ENCODE measurements around the gene PLCXD3.
"Not testable (repeated sequence)": the region's sequence is repeated elsewhere in the genome, so short reads cannot be mapped to it uniquely, and the experiment has no call there.

Gene PLCXD3

DNA sequence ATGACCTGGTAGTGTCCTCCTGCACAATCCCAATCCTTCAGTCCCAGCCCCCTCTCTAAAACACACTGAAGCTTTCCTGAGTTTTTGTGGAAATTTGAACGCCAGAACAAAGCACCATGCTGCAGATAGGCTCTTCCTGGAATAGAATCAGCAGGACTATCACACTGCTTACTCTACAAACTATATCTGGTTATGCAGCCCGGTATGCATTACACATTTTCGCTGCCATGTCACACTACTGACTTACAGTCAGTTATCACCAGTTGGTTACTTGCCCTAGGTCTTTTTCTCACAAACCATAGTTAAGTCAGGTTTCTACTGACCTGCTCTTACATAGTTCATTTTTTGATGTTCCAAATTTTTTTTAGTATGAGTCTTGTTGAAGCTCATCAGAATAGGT is 24.9 kb downstream of the PLCXD3 start:
- DNase-seq = no peak

DNA sequence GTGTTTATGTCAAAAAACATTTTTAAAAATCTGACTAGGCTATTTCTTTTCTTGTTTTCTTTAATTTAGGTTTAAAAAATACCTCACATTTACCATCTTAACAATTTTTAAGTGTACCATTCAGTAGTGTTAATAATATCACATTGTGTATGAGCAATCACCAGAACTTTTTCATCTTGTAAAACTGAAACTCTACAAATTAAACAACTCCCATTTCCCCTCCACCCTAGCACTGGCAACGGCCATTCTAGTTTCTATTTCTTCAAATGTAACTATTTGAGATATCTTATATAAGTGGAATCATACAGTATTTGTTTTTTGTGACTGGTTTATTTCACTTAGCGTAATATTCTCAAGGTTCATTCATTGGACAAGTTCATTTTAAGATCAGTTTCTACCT is 27.7 kb downstream of the PLCXD3 start:
- DNase-seq = no peak

DNA sequence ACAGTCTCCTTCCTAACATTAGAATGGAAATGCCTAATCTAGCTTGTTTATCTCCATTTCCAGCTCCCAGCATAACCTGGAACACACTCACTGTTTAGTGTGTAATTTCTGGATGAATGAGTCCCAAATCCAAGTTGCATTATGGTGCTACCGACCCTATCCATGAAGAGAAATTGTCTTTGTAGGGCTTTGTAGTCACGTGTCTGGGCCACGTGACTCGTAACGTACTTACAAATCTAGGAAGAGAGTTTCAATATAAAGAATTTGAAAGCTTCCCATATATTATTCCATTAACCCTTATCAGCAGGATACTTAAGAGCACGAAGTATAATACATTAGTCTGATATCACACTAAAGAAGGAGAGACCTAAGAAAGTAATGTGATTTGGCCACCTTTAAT is 28.2 kb downstream of the PLCXD3 start:
- DNase-seq = no peak

DNA sequence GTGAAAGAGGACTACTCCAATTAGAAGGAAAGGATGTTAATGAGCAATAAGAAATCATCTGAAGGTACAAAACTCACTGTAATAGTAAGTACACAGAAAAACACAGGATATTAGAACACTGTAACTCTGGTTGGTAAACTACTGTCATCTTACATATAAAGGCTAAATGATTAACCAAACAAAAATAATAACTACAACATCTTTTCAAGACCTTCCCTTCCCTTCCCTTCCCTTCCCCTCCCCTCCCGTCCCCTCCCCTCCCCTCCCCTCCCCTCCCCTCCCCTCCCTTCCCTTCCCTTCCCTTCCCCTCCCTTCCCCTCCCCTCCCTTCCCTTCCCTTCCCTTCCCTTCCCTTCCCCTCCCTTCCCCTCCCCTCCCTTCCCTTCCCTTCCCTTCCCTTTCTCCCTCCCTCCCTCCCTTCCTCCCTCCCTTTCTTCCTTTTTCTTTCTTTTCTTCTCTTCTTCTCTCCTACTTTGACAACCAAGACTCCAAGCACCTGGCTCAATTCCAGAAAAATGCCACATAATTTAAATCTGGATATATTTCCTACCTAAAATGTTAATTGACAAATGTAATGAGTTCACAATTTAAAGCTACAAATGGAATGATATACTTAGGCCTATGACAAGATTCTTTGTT is 38.7 kb downstream of the PLCXD3 start:
- DNase-seq = not testable (repeated sequence)

DNA sequence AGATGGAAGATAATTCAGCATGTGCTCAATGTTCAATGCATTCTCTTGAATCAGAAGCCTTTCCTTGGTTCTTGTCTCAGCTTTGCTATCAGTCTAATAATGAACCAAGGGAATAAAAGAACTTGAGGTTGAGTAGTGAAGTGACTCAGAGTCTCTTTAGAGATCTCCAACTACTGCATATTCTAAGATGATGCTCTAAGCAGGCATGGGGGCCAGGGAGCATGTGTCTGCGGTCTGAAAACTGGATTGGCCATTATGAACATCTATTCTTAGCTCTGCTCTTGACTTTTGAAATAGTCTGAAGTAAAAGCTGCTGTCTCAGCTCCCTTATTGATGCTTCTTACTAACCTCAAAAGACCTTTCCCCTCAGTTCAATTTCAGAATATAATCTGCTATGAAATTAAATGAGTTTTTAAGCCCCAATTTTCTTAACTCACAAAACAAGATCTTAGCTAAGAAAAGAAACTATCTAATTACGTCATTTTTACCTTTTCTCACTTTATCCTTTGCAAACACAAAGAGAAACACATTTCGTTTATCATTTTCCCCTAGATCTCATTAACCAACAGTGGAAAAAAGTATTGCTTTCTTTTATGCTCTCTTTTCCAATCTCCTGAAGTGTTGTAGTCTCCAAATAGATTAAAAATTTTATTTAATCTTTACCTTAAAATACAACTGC is 44.8 kb downstream of the PLCXD3 start:
- DNase-seq = no peak

DNA sequence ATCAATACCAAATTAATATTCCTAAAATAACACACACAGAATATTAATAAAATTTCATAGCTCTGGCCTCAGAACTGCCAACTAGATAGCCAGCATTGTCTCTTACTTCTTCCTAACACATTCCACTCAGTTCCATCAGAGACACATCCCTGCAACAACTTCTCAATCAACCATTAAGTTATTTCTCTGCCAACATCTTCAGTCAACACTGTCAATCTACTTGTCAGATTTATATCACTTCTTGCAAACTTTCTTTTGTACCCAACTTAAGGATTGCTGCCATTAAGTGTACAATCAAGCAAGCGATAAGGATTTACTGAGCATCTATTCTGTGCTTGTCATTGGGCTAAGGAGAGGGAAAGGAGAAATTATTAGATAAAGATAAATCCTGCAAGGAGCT is 50.8 kb downstream of the PLCXD3 start:
- no peak for DNase-seq

DNA sequence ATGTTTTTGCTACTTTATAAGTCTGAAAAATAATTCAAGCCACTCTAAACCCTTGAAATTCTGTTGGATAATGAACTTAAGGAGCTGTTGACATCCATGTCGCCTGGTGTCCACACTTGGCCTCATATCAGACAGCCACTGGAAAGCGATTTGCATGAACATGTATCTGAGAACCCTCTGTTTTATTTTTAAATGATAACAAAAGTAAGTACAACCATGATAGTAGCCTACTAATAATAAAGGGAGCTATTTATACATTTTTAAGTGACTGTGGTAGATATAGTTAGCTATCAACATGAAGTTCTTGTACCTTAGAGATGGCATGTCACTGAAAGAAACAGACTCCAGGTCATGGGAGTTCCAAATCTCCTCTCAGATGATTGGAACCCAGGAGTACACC is 53.3 kb downstream of the PLCXD3 start:
- no peak for DNase-seq

DNA sequence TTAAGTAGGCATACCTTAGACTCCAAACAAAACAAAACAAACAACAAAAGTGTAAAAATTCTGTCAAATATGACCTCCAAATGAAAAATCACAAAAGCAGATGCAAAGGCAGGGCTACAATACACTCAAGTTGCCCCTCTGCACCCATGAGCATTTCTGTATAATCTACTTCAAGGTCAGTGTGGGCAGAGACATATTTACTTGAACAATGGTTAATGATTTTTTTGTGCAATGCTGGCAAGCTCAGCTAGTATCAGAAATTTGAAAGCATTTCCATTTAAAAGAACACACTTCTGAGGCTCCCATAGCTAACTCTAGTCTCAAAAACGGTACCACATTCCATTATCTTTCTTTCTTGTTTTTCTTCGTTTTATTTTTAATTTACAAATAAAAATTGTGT is 57.9 kb downstream of the PLCXD3 start:
- no peak for DNase-seq

DNA sequence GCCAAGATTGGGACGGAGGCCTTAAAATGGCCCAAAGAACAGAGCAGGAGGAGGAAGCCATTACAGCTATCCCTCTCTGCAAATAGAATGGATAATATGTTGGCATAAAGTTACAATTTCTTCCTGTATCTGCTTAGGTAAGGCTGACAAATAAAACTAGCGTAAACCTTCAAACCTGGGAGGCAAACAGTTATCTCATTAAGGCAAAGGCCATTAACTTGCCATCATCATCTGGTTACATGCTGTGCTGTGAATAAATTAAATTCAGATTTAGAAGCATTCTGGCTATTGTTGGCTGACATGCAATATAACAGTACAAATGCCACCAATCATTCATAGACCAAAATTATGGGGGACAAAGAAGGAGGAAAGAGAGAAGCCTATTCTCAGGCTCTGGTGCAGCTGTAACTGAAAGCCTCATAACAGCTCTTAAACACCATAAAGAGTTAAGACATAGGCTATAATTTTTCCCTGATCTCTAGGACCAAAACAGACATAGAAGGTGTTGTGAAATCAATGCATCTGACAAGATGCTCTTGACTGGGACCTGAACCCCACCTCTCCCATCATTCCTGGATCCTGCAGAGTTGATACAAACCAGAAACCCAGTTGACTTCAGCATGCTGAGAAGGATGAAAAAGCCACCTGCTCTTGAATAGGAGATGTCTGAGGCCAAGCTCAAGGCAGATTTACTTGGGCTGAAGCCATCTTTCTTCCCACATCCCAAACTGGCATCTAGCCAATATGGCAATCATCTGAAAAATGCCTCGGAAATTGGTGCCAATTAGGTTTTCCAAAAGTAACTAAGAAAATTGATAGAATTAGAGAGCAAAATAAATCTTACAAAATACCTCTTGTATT is 62.5 kb downstream of the PLCXD3 start:
- DNase-seq = no peak

DNA sequence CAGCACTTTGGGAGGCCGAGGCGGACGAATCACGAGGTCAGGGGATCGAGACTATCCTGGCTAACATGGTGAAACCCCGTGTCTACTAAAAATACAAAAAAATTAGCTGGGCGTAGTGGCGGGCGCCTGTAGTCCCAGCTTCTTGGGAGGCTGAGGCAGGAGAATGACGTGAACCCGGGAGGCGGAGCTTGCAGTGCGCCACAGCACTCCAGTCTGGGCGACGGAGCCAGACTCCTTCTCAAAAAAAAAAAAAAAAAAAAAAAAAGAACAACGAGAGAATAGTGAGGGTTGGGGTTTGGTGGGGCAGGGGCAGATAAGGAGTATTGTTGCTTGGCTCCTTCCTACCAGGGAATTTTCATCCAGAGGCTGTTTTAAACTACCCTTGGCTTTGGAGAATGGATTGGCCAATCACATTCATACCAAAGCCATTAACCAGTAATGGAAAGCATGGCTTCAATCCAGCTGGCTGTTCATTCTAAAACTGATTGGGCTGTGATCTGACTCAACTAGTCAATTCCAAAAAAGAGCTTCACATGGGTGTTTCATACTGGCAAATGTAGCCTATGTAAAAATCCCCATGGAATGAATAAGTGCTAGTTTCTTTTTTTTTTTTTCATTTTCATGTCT is 64.4 kb downstream of the PLCXD3 start:
- no peak for DNase-seq

DNA sequence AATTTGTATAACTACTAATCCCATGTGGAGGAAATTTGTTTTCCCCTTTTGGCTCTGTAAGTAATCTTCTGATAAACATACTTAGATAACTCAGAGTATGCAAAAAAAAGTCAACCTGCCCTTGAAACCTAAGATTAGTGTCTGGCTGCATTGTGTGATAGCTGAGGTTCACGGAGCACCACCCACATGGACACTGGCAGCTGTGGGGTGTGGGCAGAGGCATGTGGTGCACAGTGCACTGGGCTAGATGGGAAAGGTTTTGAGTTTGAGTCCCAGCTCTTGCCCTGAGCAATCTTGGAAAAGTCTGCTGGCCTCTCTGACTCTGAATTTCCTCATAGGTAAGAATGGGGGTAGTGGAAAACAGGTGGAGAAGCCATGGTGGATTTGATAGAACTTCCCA is 75.1 kb downstream of the PLCXD3 start:
- no peak for DNase-seq

DNA sequence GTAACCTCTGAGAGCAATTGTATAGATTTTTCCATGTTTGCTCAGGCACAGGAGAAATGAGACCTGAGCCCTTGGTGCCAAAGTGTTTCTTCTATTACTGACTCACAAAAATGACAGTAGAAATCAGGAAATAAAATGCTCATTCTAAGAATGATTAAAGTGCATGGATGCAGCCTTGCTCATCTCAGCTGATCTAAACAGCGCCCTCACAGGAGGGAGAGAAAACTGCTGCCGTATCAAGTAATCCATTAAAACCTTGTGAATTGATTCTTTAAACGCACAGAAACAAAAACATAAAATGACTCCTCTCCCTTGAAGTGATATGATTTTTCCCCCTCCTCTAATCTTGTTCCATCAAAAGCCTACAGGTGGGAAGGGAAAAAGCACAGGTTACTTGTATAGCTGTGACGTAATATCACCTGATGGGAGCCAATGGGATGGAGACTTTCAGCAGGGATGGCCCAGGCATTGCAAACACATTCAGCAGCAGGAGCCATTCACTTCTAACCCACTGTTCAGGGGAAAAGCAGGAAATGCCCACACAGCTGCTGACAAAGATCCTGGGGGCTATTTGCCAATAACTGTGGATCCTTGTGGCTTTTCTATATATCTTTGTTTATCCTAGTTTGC is 76.7 kb downstream of the PLCXD3 start:
- no peak for DNase-seq

DNA sequence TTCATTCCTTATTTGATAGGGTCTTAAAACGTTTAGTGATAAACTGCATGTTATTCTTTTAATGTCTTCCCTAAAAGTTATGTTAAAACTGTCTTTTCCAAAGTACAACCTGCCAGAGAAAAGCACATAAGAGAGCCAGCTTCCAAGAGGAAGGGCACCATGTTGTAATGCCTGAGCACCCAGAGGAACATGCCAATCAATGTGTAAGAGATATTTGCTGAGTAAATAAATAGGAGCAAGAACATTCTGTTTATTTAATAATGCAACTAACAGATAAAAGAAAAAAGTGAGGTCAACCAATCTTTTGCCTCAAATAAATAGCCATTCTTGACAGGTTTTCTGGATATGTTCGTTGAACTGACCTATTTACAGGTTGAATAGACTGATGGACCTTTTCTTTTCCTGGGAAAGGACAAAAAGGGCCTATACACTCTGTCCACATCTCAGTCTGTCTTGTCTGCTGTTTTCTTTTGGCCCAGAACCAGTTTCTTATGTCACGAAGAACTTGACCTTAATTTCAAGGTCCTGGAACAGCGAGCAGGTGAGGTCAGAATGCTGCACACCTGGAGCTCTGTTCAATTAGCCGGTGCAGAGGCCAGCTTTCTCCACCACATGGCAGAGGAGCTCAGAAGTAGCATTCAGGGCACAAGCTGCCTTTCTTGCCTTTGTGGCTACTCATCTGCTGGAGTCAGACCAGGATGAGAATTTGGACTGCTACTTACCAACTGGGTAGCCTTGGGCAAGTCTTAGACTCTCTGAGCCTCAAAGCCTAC is 77.7 kb downstream of the PLCXD3 start:
- no peak for DNase-seq

DNA sequence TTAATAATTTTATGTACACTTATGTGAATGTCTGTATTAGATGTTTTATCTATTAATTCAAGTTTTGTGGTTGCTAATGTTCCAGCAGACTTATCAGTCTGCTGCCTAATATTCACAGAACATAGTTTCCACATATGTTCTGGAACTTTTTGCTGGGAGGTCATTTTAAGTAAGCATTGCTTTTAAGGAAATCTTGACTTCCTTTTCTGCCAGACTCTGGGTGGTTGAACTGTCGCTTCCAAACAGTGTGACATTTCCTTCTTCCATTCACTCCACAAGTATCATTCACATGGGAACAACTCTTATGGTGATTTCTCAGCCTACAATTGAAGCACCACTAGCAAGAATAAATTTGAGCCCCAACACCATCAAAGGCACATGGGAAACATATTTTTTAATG is 82.9 kb downstream of the PLCXD3 start:
- no peak for DNase-seq

DNA sequence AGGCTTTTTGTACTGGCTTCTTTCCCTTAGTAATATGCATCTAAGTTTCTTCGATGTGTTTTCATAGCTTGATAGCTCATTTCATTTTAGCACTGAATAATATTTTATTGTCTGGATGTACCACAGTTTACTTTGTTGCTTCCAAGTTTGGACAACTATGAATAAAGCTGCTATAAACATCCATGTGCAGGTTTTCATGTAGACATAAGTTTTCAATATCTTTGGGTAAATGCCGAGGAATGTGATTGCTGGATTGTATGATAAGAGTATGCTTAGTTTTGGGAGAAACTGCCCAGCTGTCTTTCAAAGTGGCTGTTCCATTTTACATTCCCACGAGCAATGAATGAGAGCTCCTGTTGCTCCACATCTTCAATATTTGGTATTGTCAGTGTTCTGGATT is 84.7 kb downstream of the PLCXD3 start:
- DNase-seq = no peak

DNA sequence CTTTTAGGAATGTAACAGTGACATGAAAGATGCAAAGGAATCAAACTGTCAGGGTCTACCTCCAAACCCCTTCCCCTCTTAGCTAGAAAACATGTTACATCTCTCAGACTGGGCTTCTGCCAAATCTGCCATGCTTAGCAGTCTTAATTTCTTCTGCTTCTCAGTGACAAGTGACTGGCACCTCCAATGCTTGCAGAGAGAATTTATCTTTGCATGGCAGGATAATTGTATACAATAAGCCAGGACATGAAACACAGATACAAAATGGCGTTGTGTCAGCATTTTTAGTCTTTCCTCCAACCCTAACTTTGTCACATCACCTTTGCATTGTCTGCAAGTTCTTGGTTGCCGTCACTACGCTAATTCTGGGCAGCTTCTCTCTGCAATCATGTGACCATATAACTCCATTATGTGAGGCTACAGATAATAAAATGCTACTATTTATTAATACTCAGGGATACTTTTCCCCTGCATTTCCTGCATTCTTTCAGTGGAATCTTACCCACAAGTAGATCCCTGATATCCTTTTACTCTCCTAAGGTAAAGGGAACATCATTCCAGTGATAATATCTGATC is 89.8 kb downstream of the PLCXD3 start:
- DNase-seq = no peak

DNA sequence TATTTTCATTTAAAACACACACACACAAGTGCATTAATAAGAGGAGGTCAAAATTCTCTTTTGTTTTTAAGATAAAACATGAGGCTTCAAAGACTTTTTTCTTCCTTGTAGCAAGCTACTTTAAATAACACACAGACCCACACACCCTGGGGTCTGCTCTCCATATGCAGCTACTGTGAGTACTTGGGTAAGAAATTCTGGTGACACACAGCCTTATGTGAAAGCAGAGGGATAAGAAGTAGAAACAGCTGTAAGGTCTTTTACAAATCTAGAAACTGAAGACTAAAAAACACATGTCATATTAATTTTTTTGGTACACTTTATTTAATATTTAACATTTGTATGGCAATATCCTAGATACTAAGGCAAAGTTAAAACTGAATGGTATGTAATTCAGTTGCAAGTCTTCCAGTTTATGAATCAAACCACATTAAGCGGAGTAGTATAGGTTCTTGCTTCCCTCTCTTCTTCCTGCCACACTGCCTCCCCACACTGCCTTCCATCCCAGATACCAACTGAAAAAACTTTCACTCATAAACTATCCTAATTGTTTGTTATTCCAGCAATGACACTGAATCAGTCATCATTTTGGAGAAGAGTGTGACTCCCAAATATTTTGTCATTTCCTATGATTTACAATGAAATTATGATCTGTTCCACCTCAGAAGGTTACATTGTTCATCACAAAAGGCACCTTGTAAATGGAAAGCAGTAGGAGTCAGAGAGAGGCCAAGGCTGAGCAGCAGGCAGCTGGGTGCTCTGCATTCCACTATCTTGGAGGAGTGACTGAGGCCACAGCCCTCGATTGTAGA is 92.0 kb downstream of the PLCXD3 start:
- DNase-seq = no peak

DNA sequence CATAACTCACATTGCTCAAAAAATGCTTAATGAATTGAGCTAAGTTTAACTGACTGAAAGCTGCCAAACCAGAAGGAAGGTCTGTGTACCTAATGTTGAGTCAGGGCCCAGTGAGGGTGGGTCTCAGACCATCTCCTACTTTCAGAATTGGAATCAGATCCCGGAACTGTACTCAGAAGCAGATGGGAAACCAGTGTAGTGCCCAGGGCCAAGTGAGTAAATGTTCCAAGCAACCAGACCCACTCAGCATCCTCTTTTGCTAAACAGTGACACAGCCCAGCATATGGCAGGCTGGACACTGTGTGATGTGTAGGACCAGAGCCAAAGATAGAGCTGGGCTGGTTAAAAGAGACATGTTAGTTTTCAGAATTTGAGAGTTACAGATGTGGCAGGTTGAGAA is 94.1 kb downstream of the PLCXD3 start:
- no peak for DNase-seq

DNA sequence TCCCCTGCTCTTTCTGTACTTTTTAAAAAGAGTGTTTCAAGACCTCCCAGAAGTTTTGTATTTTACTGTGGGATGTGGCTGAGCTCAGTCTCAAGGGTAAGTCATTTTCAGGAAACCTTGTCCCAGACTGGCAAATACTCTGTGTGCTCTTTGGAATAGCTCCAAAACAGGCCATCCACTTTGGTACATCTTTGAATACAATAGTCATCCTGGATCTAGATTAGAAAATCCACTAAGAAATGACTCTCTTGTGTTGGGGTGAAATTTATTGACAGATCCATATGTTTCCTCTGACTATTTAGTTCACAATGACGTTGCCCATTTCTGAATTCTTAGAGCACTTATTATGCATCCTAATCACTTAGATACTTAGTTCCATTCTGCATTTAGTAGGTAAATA is 95.2 kb downstream of the PLCXD3 start:
- no peak for DNase-seq

DNA sequence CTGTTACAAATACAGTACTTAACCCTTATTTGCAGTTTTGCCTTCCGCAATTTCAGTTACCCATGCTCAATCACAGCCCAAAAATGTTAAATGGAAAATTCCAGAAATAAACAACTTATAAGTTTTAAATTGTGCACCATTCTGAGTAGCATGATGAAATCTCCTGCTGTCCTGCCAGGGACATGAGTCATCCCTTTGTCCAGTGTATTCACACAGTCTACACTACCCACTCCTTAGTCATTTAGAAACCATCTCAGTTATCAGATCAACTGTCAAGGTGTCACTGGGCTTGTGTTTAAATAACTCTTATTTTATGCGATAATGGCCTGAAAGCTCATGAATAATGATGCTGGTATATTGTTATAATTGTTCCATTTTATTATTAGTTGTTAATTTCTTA is 95.8 kb downstream of the PLCXD3 start:
- peak; percentile 21 for DNase-seq

DNA sequence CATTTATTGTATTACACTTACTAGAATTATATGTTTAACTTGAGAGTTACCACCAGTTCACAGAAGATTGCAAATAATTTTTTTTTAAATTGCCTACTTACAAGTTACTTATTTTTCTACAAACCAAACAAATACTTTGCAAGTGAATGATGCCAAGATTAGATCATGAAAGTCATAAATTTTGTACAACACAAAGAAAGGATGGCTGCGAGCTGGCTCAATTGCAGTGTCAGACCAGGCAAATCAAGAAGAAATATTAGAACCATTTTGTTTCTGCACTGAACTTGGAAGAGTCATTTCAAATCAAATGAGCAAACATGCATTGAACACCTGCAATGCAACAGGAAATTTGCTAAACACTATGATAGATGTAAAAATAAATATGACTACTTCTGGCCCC is 97.3 kb downstream of the PLCXD3 start:
- DNase-seq = no peak

Measured in T1000 (cell line).